Natural killer cell (primary cell): ENCODE data around the gene ANKRD28. TPM values are rescaled to one million over a fixed set of nuclear protein-coding genes. Genes with fewer than 3 reads are reported as not detected.

Experiments used
- ATAC-seq, 3 donors: fragments of 150-1000 bp in 2 of 3; fragments of 200-7000 bp in 1 of 3; cut with Tn5 transposase; 1 replicate in 1 of 3; 2 replicates in 2 of 3; pipeline ENCODE4 v1.10.0; 2021; ENCODE audit warnings: mild to moderate bottlenecking in 2 of 3, moderate library complexity in 2 of 3
- DNase-seq, 2 donors: peaks; one replicate each; pipeline versions ENCODE4 v3.0.0 to v3.0.0-alpha.2; 2013 to 2021; ENCODE audit warnings: mixed read lengths in 1 of 2
- H3K27ac ChIP-seq: one replicate; pipeline ENCODE4 v1.5.1; 2013; ENCODE audit warnings: mild to moderate bottlenecking, low read length
- H3K27me3 ChIP-seq: one replicate; pipeline ENCODE4 v1.6.1; 2013; ENCODE audit warnings: low read length; ENCODE audit not compliant: control insufficient read depth, insufficient read depth
- H3K36me3 ChIP-seq: one replicate; pipeline ENCODE4 v1.6.1; 2013; ENCODE audit warnings: low read length; ENCODE audit not compliant: control insufficient read depth, insufficient read depth
- H3K4me1 ChIP-seq: one replicate; pipeline ENCODE4 v1.6.1; 2013; ENCODE audit warnings: low read length; ENCODE audit not compliant: control insufficient read depth, insufficient read depth
- H3K4me3 ChIP-seq: one replicate; pipeline ENCODE4 v1.5.1; 2013; ENCODE audit warnings: low read length
- H3K9me3 ChIP-seq: one replicate; pipeline ENCODE4 v1.6.1; 2013; ENCODE audit warnings: low read length; ENCODE audit not compliant: control insufficient read depth, insufficient read depth
- H3K27ac Mint-ChIP-seq, 2 donors: one replicate each; pipeline ENCODE4 v1.8.0; 2022; ENCODE audit warnings: mild to moderate bottlenecking in 2 of 2, mixed read lengths in 2 of 2, moderate library complexity in 1 of 2
- H3K27me3 Mint-ChIP-seq, 2 donors: one replicate each; pipeline ENCODE4 v1.8.0; 2022; ENCODE audit warnings: low read depth in 2 of 2, mixed read lengths in 2 of 2
- H3K36me3 Mint-ChIP-seq: one replicate; pipeline ENCODE4 v1.8.0; 2022; ENCODE audit warnings: mixed read lengths
- H3K4me1 Mint-ChIP-seq, 2 donors: one replicate each; pipeline ENCODE4 v1.8.0; 2022; ENCODE audit warnings: mixed read lengths in 2 of 2
- H3K4me3 Mint-ChIP-seq: one replicate; pipeline ENCODE4 v1.8.0; 2022; ENCODE audit warnings: mild to moderate bottlenecking, moderate library complexity, mixed read lengths
- H3K9me3 Mint-ChIP-seq, 2 donors: one replicate each; pipeline ENCODE4 v1.8.0; 2022; ENCODE audit warnings: mixed read lengths in 2 of 2
- CTCF ChIP-seq: fragments of 200-600 bp; IDR thresholded peaks from one replicate; pipeline ENCODE4 v1.8.0; 2022; ENCODE audit warnings: antibody characterized with exemption
- WGBS: methylation state at CpG from one replicate; pipeline ENCODE4 v1.1.7; 2013; ENCODE audit warnings: missing lambda C conversion rate; ENCODE audit not compliant: insufficient coverage; 5-methylcytosine and 5-hydroxymethylcytosine counted together
- intact Hi-C: fragments of 100-400 bp; cut with micrococcal nuclease; formaldehyde crosslinking; loops from one replicate; pipeline ENCODE4 v1.14.2; 2022
- total RNA-seq, 4 donors: library from RNA; stranded (reverse); fragments of 120-200 nt in 1 of 4; gene quantifications; one replicate each; pipeline versions ENCODE4 v1.2.3 to v1.2.4, GENCODE V29; 2013 to 2022

Gene ANKRD28
- total RNA-seq, 3 donors from 2014 or later (not counting 1 experiment from before 2014, with no cell fraction given) = 58.0 to 99.7 (median 91.7) TPM

DNA sequence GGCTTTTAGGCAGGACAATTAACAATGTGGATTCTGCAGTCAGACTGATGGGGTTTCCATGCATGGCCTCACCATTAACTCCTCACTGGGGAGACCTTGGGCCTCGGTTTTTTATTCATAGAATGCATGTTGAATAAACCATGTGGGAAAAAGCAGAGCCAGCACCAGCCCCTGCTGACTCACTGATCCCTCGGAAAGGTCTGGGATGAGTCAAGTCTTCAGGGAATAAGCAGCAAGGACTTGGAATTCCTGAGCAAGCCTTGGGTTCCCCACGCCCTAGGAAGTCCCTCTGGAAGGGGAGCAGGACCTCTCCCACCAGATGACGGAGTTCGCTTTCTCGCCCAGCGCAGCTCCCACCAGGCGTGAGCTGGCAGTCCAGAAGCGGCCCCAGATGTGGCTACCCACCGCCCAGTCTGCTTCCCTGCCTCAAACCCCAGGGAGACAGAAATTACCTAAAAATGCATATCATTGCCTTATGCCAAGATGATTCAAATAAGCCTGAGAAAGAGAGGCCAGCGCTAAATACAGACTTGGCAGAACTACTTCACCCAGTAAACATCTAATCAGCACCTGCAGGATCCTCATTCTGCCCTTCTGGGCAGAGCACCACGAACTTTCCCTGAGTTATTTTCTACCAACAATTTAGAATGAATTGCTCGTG is 150.8 kb downstream of the ANKRD28 start:
- ATAC-seq (peak in 2 of 3 donors; percentile 7 to 14), DNase-seq (peak in 1 of 2 donors; percentile 16)
- H3K36me3 Mint-ChIP-seq = no peaks in the 10 kb centered on the region
- no peaks in the 10 kb centered on the region for H3K9me3 Mint-ChIP-seq
- H3K4me3 Mint-ChIP-seq = peak overlapping the region; percentile 92
- no peaks in the 10 kb centered on the region for H3K36me3 ChIP-seq
- no peak overlapping the region for H3K27ac ChIP-seq
- WGBS = 73% methylated on average over 11 of the region's 13 CpGs
- H3K27ac Mint-ChIP-seq = peak overlapping the region; percentile 83 to 94
- H3K27me3 ChIP-seq = no peaks in the 10 kb centered on the region
- intact Hi-C loops = loop anchor here (1.0 kb wide), 1 partner anchor 84 kb away; no protein-coding TSS in a partner anchor
- H3K4me1 ChIP-seq = peaks cover 51% of the 10 kb centered on the region
- peaks cover 58 to 63% of the 10 kb centered on the region in 2 donors for H3K4me1 Mint-ChIP-seq
- peaks cover 0 to 18% of the 10 kb centered on the region in 2 donors for H3K27me3 Mint-ChIP-seq
- TF ChIP-seq CTCF = no peak
- H3K9me3 ChIP-seq = no peaks in the 10 kb centered on the region
- H3K4me3 ChIP-seq = no peak overlapping the region

DNA sequence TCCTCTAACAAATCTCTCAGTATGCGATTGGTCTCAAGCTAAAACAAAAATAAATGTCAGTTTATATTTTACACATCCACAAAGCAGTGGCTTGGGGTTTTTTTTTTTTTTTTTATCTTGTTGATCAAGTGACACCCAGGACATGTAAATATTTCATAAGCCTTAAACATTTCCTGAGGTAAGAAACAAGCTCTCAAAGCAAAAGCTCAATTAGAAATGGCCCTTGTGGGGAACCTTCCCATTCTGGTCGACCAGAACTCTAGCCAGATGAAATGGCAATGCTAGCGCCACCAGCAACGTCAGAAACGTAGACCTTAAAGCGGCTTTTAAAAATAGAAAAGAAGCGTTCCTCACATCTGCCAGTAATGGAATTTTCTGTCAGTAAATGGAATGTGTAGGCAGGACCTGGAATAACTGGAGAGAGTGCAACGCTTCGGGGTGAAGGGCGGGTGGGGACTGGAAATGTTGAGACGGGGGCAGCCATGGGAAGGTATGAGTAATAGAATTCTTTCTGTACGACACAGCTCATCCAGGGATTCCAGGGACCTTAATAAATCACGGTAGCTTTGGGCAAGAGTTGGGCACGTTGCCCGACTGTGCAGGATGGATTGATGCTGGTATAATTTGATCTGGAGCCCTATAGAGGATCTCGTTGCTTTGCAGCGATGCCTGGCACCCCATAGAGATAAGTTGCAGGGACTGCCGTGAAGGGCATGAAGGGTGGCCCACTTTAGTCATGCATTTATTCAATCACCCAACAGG is 151.9 kb downstream of the ANKRD28 start:
- no peak for TF ChIP-seq CTCF
- Mint-ChIP-seq H3K9me3 (no peaks in the 10 kb centered on the region), H3K4me3 (peak overlapping the region; percentile 92), H3K36me3 (no peaks in the 10 kb centered on the region), H3K4me1 (peaks cover 51 to 57% of the 10 kb centered on the region in 2 donors), H3K27me3 (peaks cover 0 to 11% of the 10 kb centered on the region in 2 donors), H3K27ac (peak overlapping the region; percentile 84 to 94)
- H3K36me3 ChIP-seq = no peaks in the 10 kb centered on the region
- peaks cover 51% of the 10 kb centered on the region for H3K4me1 ChIP-seq
- no peaks in the 10 kb centered on the region for H3K9me3 ChIP-seq
- H3K27ac ChIP-seq = peak overlapping the region; percentile 25
- intact Hi-C loops = no loop called here
- ATAC-seq = peak in 2 of 3 donors; percentile 28 to 53
- no peak for DNase-seq
- 79% methylated on average over 18 of the region's 18 CpGs for WGBS
- H3K4me3 ChIP-seq = no peak overlapping the region
- no peaks in the 10 kb centered on the region for H3K27me3 ChIP-seq

DNA sequence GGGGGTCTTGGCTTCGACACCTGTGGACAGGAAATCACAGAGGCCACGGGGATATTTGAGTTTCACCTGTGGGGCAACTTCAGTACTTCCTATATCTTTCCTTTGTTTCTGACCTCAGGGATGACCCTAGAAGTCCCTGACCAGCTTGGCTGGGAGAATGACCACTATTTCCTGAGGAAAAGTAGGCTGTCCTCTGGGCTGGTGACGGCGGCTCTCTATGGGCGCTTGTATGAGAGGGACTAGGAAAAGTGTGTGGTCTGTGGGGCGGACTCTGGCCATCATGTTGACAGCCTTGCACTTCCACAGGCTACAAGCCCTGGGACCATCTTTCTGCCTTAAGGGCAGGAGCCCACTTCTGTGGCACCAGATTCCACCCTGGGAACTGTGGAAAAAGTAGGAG is 152.5 kb downstream of the ANKRD28 start:
- H3K36me3 Mint-ChIP-seq = no peaks in the 10 kb centered on the region
- peak overlapping the region; percentile 25 for H3K27ac ChIP-seq
- no peaks in the 10 kb centered on the region for H3K27me3 ChIP-seq
- intact Hi-C loops = no loop called here
- TF ChIP-seq CTCF = no peak
- H3K4me1 Mint-ChIP-seq = peaks cover 51 to 52% of the 10 kb centered on the region in 2 donors
- peak in 1 of 3 donors; percentile 20 for ATAC-seq
- no peaks in the 10 kb centered on the region for H3K9me3 Mint-ChIP-seq
- no peaks in the 10 kb centered on the region for H3K9me3 ChIP-seq
- no peak overlapping the region for H3K4me3 ChIP-seq
- H3K27me3 Mint-ChIP-seq = peaks cover 0 to 5% of the 10 kb centered on the region in 2 donors
- H3K4me1 ChIP-seq = peaks cover 51% of the 10 kb centered on the region
- H3K27ac Mint-ChIP-seq = peak overlapping the region; percentile 84 to 94
- DNase-seq = no peak
- 52% methylated on average over 6 of the region's 6 CpGs for WGBS
- no peaks in the 10 kb centered on the region for H3K36me3 ChIP-seq
- H3K4me3 Mint-ChIP-seq = peak overlapping the region; percentile 92
